Measurements from ENCODE around the gene FDPS. TPM values are rescaled to one million over a fixed set of nuclear protein-coding genes. Genes with fewer than 3 reads are reported as not detected.

FDPS gene
- total RNA-seq, 4 donors from 2014 or later: 158 to 220 (median 175) TPM

DNA sequence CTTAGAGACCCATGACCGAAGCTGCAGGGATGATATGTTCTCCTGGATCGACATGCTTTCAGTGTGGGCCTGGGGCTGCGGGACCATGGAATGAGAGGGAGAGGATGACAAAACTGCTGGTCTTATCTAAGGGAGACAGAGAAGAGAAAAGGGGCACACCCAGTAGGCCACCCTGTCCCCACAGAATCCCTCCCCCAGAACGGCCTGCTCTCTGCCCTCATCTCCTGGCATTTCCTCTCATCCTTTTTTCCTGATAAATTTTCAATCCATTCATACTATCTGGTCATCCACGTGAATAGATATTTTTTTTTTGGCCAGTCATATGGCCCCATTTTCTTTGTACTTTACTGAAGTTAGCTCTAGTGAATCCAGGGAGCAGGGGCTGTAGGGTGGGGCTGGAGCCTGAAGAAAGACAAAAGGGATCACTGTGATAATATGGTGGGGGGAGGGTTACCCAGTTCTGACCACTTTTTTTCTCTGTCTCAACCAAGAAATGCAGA, 7.3 kb upstream of the FDPS start, which contains the start of gene PKLR:
TSS of gene PKLR (minus strand) at position 97 of the 500 bp plus-strand sequence. CDS start at position 54, 43 bp downstream.
- no peak for DNase-seq
- TF ChIP-seq, protein P1, sequence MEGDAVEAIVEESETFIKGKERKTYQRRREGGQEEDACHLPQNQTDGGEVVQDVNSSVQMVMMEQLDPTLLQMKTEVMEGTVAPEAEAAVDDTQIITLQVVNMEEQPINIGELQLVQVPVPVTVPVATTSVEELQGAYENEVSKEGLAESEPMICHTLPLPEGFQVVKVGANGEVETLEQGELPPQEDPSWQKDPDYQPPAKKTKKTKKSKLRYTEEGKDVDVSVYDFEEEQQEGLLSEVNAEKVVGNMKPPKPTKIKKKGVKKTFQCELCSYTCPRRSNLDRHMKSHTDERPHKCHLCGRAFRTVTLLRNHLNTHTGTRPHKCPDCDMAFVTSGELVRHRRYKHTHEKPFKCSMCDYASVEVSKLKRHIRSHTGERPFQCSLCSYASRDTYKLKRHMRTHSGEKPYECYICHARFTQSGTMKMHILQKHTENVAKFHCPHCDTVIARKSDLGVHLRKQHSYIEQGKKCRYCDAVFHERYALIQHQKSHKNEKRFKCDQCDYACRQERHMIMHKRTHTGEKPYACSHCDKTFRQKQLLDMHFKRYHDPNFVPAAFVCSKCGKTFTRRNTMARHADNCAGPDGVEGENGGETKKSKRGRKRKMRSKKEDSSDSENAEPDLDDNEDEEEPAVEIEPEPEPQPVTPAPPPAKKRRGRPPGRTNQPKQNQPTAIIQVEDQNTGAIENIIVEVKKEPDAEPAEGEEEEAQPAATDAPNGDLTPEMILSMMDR (IDR thresholded peaks at IDR 0.05): no peak
- TF ChIP-seq POLR2A (IDR thresholded peaks at IDR 0.05): no peak
- Histone ChIP-seq H3K36me3 (no peaks in the 10 kb centered on the region), H3K9me3 (no peaks in the 10 kb centered on the region), H3K4me3 (peak within 1 kb of the TSS in 1 of 4 donors; percentile 20), H3K4me1 (no peaks in the 10 kb centered on the region), H3K27me3 (no peaks in the 10 kb centered on the region), H3K27ac (peak within 1 kb of the TSS in 2 of 4 donors; percentile 43 to 75)

- peak overlapping the region in 1 of 4 donors; percentile 28 for H3K4me3 ChIP-seq
- H3K4me1 ChIP-seq: peaks cover 0 to 6% (median 4%) of the 10 kb centered on the region in 4 donors
- TF ChIP-seq, protein P1 (IDR thresholded peaks at IDR 0.05): no peak
- no peak for TF ChIP-seq POLR2A (IDR thresholded peaks at IDR 0.05)
- no peak for DNase-seq
- no peaks in the 10 kb centered on the region for H3K27me3 ChIP-seq
- H3K27ac ChIP-seq: peak overlapping the region in 1 of 4 donors; percentile 26
- no peaks in the 10 kb centered on the region for H3K36me3 ChIP-seq
- H3K9me3 ChIP-seq: no peaks in the 10 kb centered on the region
These were observed 4.1 kb upstream of the FDPS start for GRCh38 chr1:155304558-155305063.

DNA sequence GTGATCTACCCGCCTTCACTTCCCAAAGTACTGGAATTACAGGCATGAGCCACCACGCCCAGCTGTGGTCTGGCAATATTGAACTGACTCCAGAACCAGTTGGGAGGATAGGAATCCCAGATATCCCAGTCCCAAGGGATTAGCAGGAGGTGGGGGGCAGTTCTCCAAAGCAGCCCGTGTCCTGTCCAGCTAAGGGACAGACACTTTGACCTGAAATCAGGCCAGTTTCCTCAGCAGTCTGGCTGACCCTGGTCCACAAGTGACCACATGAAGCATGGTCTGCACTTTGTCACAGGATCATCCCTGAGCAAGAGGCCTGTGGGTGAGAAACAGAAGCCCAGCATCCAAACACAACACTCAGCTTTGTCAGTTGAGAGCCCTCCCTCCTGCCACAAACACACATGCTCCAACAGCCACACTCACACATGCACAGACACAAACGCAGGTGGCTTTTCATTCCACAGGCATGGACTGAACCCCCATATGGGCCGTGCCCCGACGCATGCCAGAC, 2.7 kb upstream of the FDPS start:
- Histone ChIP-seq H3K27me3 (no peaks in the 10 kb centered on the region), H3K9me3 (no peaks in the 10 kb centered on the region), H3K36me3 (peaks cover 0 to 7% (median 0%) of the 10 kb centered on the region in 3 donors), H3K4me3 (no peak overlapping the region), H3K27ac (no peak overlapping the region), H3K4me1 (peaks cover 0 to 16% (median 13%) of the 10 kb centered on the region in 4 donors)
- no peak for DNase-seq
- TF ChIP-seq, protein P1 (IDR thresholded peaks at IDR 0.05): no peak
- no peak for TF ChIP-seq POLR2A (IDR thresholded peaks at IDR 0.05)

- Histone ChIP-seq H3K27ac (peak overlapping the region in 1 of 4 donors; percentile 93), H3K36me3 (peaks cover 0 to 12% (median 0%) of the 10 kb centered on the region in 3 donors), H3K27me3 (no peaks in the 10 kb centered on the region), H3K4me3 (no peak overlapping the region), H3K9me3 (no peaks in the 10 kb centered on the region), H3K4me1 (peaks cover 0 to 18% (median 13%) of the 10 kb centered on the region in 4 donors)
- TF ChIP-seq POLR2A (IDR thresholded peaks at IDR 0.05): no peak
- TF ChIP-seq, protein P1 (IDR thresholded peaks at IDR 0.05): peak in 2 of 6 experiments; percentile 25 to 29
- DNase-seq: no peak
These were observed 1.4 kb upstream of the FDPS start for GRCh38 chr1:155307247-155307740.

GRCh38 chr1:155309423-155310021, 856 bp downstream of the FDPS start:
- Histone ChIP-seq H3K4me3 (peak overlapping the region; percentile 62 to 95 (median 91)), H3K4me1 (peaks cover 0 to 18% (median 13%) of the 10 kb centered on the region in 4 donors), H3K36me3 (peaks cover 0 to 31% (median 0%) of the 10 kb centered on the region in 3 donors), H3K27ac (peak overlapping the region; percentile 74 to 93 (median 90)), H3K27me3 (no peaks in the 10 kb centered on the region), H3K9me3 (no peaks in the 10 kb centered on the region)
- TF ChIP-seq, protein P1 (IDR thresholded peaks at IDR 0.05): no peak
- no peak for TF ChIP-seq POLR2A (IDR thresholded peaks at IDR 0.05)
- peak in 2 of 3 donors; percentile 58 to 67 for DNase-seq

All from Peyer's patch (tissue), 4 donors.